A673 (cell line): Measurements from ENCODE around the gene GRIK2. TPM values are rescaled to one million over a fixed set of nuclear protein-coding genes. Genes with fewer than 3 reads are reported as not detected.

Experiments used
- BruUV-seq: library from RNA; stranded (reverse); fragments of 400-500 nt; replicated peaks from 2 replicates; lab custom pipeline; 2021; lab: Mats Ljungman, UMichigan
- CTCF ChIA-PET: fragments of 300-600 bp; sonication (Branson Sonifier 250); formaldehyde crosslinking; loops from one replicate; lab custom pipeline; 2022; ENCODE audit warnings: antibody characterized with exemption; lab: Charles Lee
- POLR2A ChIA-PET: fragments of 300-600 bp; sonication (Branson Sonifier 250); formaldehyde crosslinking; loops from one replicate; lab custom pipeline; 2022; ENCODE audit warnings: antibody characterized with exemption; ENCODE audit not compliant: low non-redundant PET; lab: Charles Lee
- DNase-seq: peaks from one replicate; pipeline ENCODE4 v3.0.0-alpha.2; 2015; ENCODE audit warnings: low spot score
- H3K27ac ChIP-seq: fragments of 200-600 bp; sonication (generic); 2 replicates; pipeline ENCODE4 v1.5.1; 2016; ENCODE audit warnings: mixed run types, low read depth, mild to moderate bottlenecking, mixed read lengths, antibody characterized with exemption, low read length; ENCODE audit not compliant: poor library complexity, severe bottlenecking
- H3K27me3 ChIP-seq: fragments of 200-600 bp; sonication (generic); replicated peaks from 2 replicates; pipeline ENCODE4 v1.6.1; 2017; ENCODE audit warnings: mixed run types, low read depth, mild to moderate bottlenecking, mixed read lengths, antibody characterized with exemption, low read length; ENCODE audit not compliant: insufficient read depth, poor library complexity
- H3K36me3 ChIP-seq: fragments of 200-600 bp; sonication (generic); 2 replicates; pipeline ENCODE4 v1.6.1; 2016; ENCODE audit warnings: mixed run types, mild to moderate bottlenecking, mixed read lengths, antibody characterized with exemption, low read length; ENCODE audit not compliant: insufficient read depth, poor library complexity, severe bottlenecking
- H3K4me1 ChIP-seq: fragments of 200-600 bp; sonication (generic); 2 replicates; pipeline ENCODE4 v1.6.1; 2017; ENCODE audit warnings: mixed run types, mild to moderate bottlenecking, mixed read lengths, antibody characterized with exemption, low read length; ENCODE audit not compliant: insufficient read depth, poor library complexity, severe bottlenecking
- H3K4me3 ChIP-seq: fragments of 200-600 bp; sonication (generic); 2 replicates; pipeline ENCODE4 v1.5.1; 2016; ENCODE audit warnings: low read depth, mixed run types, mild to moderate bottlenecking, mixed read lengths, low read length; ENCODE audit not compliant: poor library complexity, severe bottlenecking
- H3K9me3 ChIP-seq: fragments of 200-600 bp; sonication (generic); 2 replicates; pipeline ENCODE4 v1.6.1; 2016; ENCODE audit warnings: mixed run types, low read depth, mild to moderate bottlenecking, mixed read lengths, antibody characterized with exemption, low read length; ENCODE audit not compliant: poor library complexity, severe bottlenecking
- EZH2 ChIP-seq: fragments of 200-600 bp; sonication (generic); IDR thresholded peaks from 2 replicates; pipeline ENCODE4 v1.6.1; 2017; ENCODE audit warnings: borderline replicate concordance, low read depth, mild to moderate bottlenecking, mixed read lengths, antibody characterized with exemption, low read length; ENCODE audit not compliant: poor library complexity, severe bottlenecking
- intact Hi-C: fragments of 100-400 bp; cut with micrococcal nuclease; formaldehyde crosslinking; loops from one replicate; pipeline ENCODE4 v1.10.0; 2022; ENCODE audit not compliant: unreplicated experiment
- total RNA-seq: library from RNA; stranded (reverse); gene quantifications from 2 replicates; pipeline ENCODE4 v1.2.3, GENCODE V29; 2021
- TF ChIP-seq, protein P1 (sequence below): fragments of 300-800, 200-600 bp; sonication (generic); conservative IDR thresholded peaks from 2 replicates; pipeline ENCODE4 v1.5.1; 2017; ENCODE audit warnings: low read depth, mild to moderate bottlenecking, antibody characterized with exemption, low read length, moderate library complexity, mixed read lengths

Gene GRIK2
- total RNA-seq, 1 experiment from 2014 or later = 62.1 TPM

DNA sequence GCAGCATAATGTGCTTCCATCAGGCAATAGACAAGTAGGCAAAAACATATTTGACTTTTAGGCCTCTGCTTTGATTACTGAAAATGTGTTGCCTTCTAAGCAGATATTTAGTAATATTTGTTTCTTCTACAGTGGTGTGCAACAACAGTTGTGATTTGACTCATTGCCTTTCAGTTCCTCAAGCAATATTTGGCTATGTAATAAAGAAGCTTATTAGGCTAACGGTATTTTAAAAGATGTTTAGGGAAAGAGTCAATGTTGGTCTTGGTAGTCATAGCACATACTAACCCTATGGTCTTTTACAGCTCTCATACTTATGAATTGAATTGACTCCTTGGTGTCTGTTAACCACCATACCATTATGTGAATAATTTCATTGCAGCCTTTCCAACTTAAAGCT, 124.1 kb downstream of the GRIK2 start:
- POLR2A ChIA-PET = no interaction called here

DNA sequence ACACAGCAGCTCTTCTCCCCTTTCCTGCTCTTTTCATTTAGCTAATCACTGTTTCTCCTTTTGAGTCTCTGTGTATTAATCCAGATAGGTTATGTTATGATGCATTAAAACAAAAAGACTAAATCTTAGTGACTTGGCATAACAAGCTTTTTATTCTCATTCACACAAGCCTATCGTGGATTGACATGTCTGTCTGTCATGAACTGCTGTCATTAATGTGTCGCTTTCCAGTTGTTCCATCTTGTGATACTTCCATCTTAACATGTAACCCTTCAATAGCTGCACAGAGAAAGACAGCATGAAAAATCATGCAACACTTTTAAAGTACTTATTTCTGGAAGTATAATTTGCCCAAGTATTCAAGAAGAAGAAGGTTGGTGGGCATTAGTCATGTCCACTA, 128.7 kb downstream of the GRIK2 start:
- CTCF ChIA-PET = no interaction called here

More for the DNA sequence above, 124.1 kb downstream of the GRIK2 start:
- peaks cover 14% of the 10 kb centered on the region for H3K4me1 ChIP-seq
- no peak overlapping the region for H3K27ac ChIP-seq
- no peak overlapping the region for H3K4me3 ChIP-seq
- no peak for DNase-seq
- intact Hi-C loops = no loop called here
- H3K9me3 ChIP-seq = no peaks in the 10 kb centered on the region
- no peak for TF ChIP-seq EZH2
- TF ChIP-seq, protein P1, sequence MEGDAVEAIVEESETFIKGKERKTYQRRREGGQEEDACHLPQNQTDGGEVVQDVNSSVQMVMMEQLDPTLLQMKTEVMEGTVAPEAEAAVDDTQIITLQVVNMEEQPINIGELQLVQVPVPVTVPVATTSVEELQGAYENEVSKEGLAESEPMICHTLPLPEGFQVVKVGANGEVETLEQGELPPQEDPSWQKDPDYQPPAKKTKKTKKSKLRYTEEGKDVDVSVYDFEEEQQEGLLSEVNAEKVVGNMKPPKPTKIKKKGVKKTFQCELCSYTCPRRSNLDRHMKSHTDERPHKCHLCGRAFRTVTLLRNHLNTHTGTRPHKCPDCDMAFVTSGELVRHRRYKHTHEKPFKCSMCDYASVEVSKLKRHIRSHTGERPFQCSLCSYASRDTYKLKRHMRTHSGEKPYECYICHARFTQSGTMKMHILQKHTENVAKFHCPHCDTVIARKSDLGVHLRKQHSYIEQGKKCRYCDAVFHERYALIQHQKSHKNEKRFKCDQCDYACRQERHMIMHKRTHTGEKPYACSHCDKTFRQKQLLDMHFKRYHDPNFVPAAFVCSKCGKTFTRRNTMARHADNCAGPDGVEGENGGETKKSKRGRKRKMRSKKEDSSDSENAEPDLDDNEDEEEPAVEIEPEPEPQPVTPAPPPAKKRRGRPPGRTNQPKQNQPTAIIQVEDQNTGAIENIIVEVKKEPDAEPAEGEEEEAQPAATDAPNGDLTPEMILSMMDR = no peak
- CTCF ChIA-PET = no interaction called here
- H3K27me3 ChIP-seq = no peaks in the 10 kb centered on the region
- no TSS peak for BruUV-seq
- H3K36me3 ChIP-seq = no peaks in the 10 kb centered on the region

DNA sequence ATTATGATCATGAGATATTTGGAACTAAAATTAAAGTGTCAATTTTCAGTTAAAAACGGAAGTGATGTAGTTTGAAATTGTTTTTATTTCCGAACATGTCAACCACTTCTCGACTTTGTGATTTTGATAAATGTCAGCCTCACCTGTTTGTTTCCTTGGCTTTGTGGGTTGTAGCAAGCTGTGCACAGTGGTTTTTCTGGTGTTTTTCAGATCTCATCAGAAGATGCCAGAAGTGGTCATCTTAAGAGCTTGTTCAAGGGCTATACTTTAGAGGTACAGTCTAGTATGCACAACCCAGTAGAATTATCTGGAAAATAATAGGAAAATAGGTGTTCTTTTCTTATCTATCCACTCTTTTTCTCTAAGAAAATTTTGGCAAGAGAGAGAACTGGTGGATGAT, 134.0 kb downstream of the GRIK2 start:
- intact Hi-C loops = no loop called here
- Histone ChIP-seq H3K4me1 (no peaks in the 10 kb centered on the region), H3K36me3 (no peaks in the 10 kb centered on the region), H3K4me3 (no peak overlapping the region), H3K27ac (no peak overlapping the region), H3K27me3 (no peaks in the 10 kb centered on the region), H3K9me3 (no peaks in the 10 kb centered on the region)
- TF ChIP-seq, protein P1 = no peak
- no peak for TF ChIP-seq EZH2
- no peak for DNase-seq
- BruUV-seq = no TSS peak
- CTCF ChIA-PET = no interaction called here
- POLR2A ChIA-PET = no interaction called here

More for the DNA sequence above, 128.7 kb downstream of the GRIK2 start:
- BruUV-seq = no TSS peak
- Histone ChIP-seq H3K9me3 (no peaks in the 10 kb centered on the region), H3K4me3 (no peak overlapping the region), H3K27ac (no peak overlapping the region), H3K27me3 (no peaks in the 10 kb centered on the region), H3K4me1 (no peaks in the 10 kb centered on the region), H3K36me3 (no peaks in the 10 kb centered on the region)
- POLR2A ChIA-PET = no interaction called here
- intact Hi-C loops = no loop called here
- TF ChIP-seq, protein P1 = no peak
- no peak for TF ChIP-seq EZH2
- no peak for DNase-seq
